ENCODE data around the gene FAM89B.

DNA sequence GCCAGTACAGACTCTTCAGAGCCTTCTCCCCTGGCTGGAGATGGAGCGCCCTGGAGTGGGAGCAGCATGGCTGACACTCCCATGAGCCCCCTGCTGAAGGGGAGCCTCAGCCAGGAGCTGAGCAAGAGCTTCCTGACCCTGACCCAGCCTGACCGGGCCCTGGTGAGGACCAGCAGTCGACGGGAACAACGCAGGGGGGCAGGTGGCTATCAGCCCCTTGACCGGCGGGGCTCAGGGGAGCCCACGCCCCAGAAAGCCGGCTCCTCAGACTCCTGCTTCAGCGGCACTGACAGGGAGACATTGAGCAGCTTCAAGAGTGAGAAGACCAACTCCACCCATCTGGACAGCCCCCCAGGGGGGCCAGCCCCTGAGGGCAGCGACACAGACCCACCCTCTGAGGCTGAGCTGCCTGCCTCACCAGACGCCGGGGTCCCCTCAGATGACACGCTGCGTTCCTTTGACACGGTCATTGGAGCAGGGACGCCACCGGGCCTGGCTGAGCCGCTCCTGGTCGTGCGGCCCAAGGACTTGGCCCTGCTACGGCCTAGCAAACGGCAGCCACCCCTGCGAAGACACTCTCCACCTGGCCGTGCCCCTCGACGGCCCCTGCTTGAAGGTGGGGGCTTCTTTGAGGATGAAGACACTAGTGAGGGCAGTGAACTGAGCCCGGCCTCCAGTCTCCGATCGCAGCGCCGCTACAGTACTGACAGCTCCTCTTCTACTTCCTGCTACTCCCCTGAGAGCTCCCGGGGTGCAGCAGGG, 45.8 kb downstream of the FAM89B start:
- TF ChIP-seq, protein P1, sequence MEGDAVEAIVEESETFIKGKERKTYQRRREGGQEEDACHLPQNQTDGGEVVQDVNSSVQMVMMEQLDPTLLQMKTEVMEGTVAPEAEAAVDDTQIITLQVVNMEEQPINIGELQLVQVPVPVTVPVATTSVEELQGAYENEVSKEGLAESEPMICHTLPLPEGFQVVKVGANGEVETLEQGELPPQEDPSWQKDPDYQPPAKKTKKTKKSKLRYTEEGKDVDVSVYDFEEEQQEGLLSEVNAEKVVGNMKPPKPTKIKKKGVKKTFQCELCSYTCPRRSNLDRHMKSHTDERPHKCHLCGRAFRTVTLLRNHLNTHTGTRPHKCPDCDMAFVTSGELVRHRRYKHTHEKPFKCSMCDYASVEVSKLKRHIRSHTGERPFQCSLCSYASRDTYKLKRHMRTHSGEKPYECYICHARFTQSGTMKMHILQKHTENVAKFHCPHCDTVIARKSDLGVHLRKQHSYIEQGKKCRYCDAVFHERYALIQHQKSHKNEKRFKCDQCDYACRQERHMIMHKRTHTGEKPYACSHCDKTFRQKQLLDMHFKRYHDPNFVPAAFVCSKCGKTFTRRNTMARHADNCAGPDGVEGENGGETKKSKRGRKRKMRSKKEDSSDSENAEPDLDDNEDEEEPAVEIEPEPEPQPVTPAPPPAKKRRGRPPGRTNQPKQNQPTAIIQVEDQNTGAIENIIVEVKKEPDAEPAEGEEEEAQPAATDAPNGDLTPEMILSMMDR (IDR thresholded peaks at IDR 0.05), result no peak
- TF ChIP-seq POLR2A (IDR thresholded peaks at IDR 0.05), result no peak
